HFF-Myc (cell line): Measurements from ENCODE around the gene PSMA7.
"Not testable (repeated sequence)": the region's sequence is repeated elsewhere in the genome, so short reads cannot be mapped to it uniquely, and the experiment has no call there.

Experiments
- DNase-seq: peaks from one replicate; pipeline ENCODE4 v3.0.0-alpha.2; 2011; ENCODE audit warnings: low read depth; ENCODE audit errors: extremely low read depth
- H3K4me3 ChIP-seq: replicated peaks from 2 replicates; pipeline ENCODE4 v1.5.1; 2011; ENCODE audit warnings: low read depth, mild to moderate bottlenecking, control low read depth, low read length
- TF ChIP-seq, protein P1 (sequence below): IDR thresholded peaks from 2 replicates; pipeline ENCODE4 v1.5.1; 2012; ENCODE audit warnings: mild to moderate bottlenecking, low read depth, low read length, control low read depth; ENCODE audit errors: missing control alignments

Gene PSMA7

DNA sequence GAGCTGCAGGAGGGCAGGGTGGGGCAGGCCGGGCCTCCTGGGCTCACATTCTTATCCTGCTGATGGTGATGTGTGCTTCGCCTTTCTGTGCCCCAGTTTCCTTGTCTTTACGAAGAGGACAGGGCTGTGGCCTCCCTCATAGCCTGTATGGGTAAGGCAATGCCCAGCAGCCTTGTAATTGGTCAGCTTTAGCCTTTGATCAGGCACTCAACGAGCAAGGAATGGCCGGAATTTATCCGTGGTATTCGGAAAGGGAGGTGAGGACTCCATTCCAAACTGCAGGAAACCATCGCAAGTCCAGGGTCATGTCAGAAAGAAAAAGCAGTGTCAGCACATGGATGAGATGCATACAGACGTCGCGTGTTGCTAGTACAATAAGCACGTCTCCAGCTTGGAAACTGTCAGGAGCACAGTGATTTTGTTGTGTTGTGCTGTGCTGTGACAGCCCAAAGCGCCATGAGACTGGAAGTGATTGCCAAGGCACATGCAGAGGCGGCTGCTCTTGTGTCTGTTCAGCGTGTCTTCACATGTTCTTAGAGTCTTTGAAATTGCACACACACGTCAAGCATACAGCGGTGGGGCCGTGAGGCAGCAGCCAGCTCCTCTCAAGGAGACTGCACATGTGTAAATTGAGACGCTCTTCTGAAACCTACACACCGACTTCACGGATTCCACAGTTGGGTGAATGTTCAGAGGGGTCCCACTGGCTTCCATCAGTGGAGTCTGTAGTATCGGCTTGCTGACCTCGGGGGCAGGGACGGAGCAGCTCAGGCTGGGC, 6.5 kb upstream of the PSMA7 start:
- no peak overlapping the region for H3K4me3 ChIP-seq
- DNase-seq: no peak
- TF ChIP-seq, protein P1, sequence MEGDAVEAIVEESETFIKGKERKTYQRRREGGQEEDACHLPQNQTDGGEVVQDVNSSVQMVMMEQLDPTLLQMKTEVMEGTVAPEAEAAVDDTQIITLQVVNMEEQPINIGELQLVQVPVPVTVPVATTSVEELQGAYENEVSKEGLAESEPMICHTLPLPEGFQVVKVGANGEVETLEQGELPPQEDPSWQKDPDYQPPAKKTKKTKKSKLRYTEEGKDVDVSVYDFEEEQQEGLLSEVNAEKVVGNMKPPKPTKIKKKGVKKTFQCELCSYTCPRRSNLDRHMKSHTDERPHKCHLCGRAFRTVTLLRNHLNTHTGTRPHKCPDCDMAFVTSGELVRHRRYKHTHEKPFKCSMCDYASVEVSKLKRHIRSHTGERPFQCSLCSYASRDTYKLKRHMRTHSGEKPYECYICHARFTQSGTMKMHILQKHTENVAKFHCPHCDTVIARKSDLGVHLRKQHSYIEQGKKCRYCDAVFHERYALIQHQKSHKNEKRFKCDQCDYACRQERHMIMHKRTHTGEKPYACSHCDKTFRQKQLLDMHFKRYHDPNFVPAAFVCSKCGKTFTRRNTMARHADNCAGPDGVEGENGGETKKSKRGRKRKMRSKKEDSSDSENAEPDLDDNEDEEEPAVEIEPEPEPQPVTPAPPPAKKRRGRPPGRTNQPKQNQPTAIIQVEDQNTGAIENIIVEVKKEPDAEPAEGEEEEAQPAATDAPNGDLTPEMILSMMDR: no peak

DNA sequence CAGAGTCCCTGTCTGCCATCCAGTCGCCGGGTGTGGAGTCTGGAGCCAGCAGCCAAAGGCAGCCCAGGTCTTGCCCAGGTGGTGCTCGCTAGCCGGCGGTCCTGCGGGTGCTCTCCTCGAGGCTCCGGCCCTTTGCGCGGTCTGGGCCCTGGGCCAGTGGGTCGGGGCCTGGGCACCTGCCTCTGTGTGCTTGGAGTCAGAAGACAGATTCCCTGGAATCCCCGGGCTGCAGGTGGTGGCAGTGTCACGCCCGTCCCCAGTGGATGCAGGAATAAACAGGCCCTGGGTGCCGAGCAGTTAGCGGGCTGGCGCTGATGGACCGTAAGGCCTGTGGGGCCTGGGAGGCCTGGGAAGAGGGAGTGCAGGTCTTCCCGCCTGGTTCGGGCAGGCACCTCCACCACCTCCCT, 5.7 kb upstream of the PSMA7 start:
- TF ChIP-seq, protein P1: no peak
- no peak for DNase-seq
- H3K4me3 ChIP-seq: no peak overlapping the region

DNA sequence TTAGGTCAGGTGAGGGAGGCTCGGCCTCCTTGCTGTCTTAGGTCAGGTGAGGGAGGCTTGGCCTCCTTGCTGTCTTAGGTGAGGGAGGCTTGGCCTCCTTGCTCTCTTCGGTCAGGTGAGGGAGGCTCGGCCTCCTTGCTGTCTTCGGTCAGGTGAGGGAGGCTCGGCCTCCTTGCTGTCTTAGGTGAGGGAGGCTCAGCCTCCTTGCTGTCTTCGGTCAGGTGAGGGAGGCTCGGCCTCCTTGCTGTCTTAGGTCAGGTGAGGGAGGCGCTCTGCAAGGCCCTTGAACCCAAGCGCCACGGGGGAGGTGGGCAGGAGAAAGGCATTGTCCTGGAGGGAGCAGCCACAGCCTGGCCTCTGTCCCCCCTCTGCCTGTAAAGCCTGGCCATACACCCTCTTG, 5.2 kb upstream of the PSMA7 start:
- not testable (repeated sequence) for H3K4me3 ChIP-seq, DNase-seq

DNA sequence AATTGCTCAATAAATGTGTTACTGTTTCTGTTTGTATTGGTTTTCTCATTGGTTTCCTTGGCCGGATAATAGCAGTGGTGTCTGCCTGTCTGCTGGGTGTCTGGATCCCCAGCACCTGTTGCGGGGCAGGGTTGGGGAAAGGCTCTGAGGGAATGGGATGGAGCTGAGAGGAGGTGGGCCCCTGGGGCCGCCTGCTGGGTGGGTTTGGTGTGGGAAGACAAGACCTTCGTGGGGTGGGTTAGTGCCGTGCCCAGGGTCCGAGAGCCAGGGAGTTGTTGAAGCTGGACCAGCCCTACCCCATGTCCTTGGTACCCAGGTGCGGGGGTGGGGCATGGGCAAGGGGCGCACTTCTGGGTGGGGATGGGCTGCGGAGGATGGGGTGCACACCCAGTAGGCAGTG, 4.3 kb upstream of the PSMA7 start:
- no peak for DNase-seq
- TF ChIP-seq, protein P1: no peak
- no peak overlapping the region for H3K4me3 ChIP-seq

DNA sequence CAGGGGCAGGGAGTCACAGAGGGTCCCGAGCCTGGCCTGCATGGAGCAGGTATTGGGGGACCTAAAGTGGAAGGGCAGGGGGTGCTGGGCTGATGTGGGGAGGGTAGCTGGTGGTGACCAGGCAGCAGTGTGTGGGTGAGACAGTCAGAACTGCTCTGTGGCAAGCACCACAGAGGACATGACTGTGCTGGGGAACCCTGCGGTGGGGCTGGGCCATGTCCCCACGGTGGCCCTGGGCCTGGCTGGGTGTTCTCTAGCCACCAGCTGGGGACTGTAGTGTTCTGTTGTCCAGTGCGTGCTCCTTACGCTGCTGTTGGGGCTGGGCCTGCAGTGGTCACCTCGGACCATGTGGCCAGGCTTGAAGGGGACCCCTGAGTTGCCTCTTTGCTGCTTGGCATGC, 3.9 kb upstream of the PSMA7 start:
- no peak overlapping the region for H3K4me3 ChIP-seq
- TF ChIP-seq, protein P1: no peak
- DNase-seq: no peak

DNA sequence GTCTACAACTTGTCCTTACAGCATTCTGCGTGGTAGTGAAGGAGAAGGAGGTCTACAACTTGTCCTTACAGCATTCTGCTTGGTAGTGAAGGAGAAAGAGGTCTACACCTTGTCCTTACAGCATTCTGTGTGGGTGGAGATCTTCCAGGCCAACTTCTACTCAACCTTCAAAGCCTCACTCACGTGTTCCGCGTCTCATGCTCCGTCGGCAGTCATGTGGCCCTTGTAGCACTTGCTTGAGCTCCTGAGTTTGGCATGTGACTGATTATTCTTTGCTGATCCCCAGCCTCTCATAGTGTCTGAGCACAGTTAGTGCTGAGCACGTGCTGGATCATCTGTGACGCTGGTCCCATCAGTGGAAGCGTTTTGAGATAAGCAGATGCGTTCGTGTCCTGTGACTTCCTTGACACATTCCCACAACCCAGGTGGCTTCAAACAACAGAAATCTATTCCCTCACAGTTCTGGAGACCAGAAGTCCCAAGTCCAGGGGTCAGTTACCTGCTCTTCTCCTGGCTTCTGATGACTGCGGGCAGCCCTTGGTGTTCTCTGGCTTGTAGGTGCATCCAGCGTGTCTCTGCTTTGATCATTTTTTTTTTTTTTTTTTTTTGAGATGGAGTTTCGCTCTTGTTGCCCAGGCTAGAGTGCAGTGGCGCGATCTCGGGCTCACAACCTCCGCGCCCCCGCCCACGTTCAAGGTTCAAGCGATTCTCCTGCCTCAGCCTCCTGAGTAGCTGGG, 3.0 kb upstream of the PSMA7 start:
- no peak overlapping the region for H3K4me3 ChIP-seq
- no peak for DNase-seq

DNA sequence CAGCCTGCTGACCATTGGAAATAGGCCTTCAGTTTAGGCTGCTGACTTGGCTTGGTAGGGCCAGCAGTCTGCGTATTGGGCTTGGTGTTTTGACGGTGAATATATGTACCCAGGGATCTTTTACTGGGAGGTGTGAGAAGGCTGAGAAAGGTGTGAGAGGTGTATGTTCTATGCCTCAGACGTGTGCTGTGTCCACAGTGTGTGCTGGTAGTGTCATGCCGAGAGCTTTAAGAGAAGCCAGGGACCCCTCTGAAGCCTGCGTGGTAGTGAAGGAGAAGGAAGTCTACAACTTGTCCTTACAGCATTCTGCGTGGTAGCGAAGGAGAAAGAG, 2.5 kb upstream of the PSMA7 start:
- no peak for DNase-seq
- TF ChIP-seq, protein P1: no peak
- H3K4me3 ChIP-seq: no peak overlapping the region

More for the DNA sequence above, 3.0 kb upstream of the PSMA7 start:
- TF ChIP-seq, protein P1: no peak
